ENCODE results near the gene MAP3K14. TPM values are rescaled to one million over a fixed set of nuclear protein-coding genes. Genes with fewer than 3 reads are reported as not detected.

The MAP3K14 gene
- total RNA-seq, 1 donor from 2014 or later: 9.8 TPM

DNA sequence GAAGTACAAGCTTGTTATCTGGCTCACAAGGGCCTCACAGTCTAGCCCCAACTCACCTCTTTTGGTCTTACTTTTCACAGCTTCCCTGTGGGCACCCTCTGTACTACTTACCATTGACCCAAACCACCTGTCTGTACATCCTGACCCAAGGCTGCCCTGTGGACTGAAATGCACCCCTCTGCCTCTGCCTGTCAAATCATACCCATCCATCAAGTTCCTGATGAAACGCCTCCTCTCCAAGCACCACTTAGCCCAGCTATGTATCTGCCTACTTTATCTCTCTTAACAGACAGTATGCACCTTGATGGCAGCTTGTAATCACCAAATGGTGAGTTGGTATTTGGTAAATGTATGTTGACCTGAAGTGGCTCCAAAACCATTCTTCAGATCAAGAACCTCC, 7.5 kb upstream of the MAP3K14 start:
- no peaks in the 10 kb centered on the region for H3K36me3 Mint-ChIP-seq
- DNase-seq (ENCODE audit: low spot score in 2 of 2, unreplicated experiment in 2 of 2): no peak
- TF ChIP-seq, protein P1, sequence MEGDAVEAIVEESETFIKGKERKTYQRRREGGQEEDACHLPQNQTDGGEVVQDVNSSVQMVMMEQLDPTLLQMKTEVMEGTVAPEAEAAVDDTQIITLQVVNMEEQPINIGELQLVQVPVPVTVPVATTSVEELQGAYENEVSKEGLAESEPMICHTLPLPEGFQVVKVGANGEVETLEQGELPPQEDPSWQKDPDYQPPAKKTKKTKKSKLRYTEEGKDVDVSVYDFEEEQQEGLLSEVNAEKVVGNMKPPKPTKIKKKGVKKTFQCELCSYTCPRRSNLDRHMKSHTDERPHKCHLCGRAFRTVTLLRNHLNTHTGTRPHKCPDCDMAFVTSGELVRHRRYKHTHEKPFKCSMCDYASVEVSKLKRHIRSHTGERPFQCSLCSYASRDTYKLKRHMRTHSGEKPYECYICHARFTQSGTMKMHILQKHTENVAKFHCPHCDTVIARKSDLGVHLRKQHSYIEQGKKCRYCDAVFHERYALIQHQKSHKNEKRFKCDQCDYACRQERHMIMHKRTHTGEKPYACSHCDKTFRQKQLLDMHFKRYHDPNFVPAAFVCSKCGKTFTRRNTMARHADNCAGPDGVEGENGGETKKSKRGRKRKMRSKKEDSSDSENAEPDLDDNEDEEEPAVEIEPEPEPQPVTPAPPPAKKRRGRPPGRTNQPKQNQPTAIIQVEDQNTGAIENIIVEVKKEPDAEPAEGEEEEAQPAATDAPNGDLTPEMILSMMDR (IDR thresholded peaks at IDR 0.05; ENCODE audit: unreplicated experiment): no peak
- H3K4me1 Mint-ChIP-seq: peaks cover 19% of the 10 kb centered on the region
- H3K27ac Mint-ChIP-seq: no peak overlapping the region
- no peak overlapping the region for H3K4me3 Mint-ChIP-seq
- H3K27me3 Mint-ChIP-seq (ENCODE audit: low read depth): no peaks in the 10 kb centered on the region
- no peaks in the 10 kb centered on the region for H3K9me3 Mint-ChIP-seq

DNA sequence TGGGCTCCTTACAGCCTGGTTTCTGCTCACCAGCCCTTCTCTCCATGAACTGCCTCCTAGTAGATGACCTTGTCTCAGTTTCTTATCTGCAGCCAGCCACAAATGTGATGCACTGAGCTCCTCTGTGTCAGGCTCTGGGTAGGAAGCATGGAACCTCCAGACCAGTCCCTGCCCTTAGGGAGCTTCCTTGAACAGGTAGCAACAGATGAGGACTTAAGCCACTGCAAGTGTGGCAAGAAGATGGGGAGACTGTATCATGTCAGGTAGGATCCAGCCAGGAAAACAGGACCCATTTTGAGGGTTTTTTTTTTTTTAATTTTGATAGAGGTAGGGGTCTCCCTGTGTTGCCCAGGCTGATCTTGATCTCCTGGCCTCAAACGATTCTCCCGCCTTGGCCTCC, 5.3 kb upstream of the MAP3K14 start:
- Mint-ChIP-seq H3K9me3 (no peaks in the 10 kb centered on the region), H3K36me3 (no peaks in the 10 kb centered on the region), H3K27ac (no peak overlapping the region), H3K27me3 (ENCODE audit: low read depth) (no peaks in the 10 kb centered on the region), H3K4me3 (no peak overlapping the region), H3K4me1 (peaks cover 28% of the 10 kb centered on the region)
- no peak for DNase-seq (ENCODE audit: low spot score in 2 of 2, unreplicated experiment in 2 of 2)
- TF ChIP-seq, protein P1 (IDR thresholded peaks at IDR 0.05; ENCODE audit: unreplicated experiment): no peak

DNA sequence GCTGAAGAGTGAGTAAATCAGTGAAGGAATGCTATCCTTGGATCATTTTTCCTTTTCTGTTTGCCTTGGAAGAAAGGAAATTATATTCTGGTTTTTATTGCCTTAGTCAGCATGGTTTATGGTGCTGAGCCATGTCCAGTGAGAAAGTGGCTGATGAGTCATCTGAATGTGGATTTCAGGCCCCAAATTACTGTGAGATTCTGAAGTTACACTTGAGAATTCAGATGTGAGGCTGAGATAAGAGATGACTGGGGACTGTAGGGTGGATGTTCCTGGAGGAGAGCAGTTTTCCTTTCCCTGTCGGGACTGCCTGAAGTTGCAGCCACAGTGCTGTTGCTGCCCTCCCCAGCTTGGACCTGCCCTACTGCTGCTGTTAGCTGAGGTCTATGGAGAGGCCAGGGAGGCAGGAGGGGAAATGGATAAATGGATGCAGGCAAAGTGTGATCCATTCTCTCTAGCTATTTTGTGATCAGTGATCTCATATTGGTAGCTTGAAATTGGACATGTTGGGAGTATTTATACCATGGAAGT, 4.2 kb upstream of the MAP3K14 start:
- no peak for DNase-seq (ENCODE audit: low spot score in 2 of 2, unreplicated experiment in 2 of 2)
- peaks cover 32% of the 10 kb centered on the region for H3K4me1 Mint-ChIP-seq
- peak overlapping the region; percentile 90 for H3K27ac Mint-ChIP-seq
- no peaks in the 10 kb centered on the region for H3K9me3 Mint-ChIP-seq
- H3K27me3 Mint-ChIP-seq (ENCODE audit: low read depth): no peaks in the 10 kb centered on the region
- TF ChIP-seq, protein P1 (IDR thresholded peaks at IDR 0.05; ENCODE audit: unreplicated experiment): no peak
- no peak overlapping the region for H3K4me3 Mint-ChIP-seq
- no peaks in the 10 kb centered on the region for H3K36me3 Mint-ChIP-seq

DNA sequence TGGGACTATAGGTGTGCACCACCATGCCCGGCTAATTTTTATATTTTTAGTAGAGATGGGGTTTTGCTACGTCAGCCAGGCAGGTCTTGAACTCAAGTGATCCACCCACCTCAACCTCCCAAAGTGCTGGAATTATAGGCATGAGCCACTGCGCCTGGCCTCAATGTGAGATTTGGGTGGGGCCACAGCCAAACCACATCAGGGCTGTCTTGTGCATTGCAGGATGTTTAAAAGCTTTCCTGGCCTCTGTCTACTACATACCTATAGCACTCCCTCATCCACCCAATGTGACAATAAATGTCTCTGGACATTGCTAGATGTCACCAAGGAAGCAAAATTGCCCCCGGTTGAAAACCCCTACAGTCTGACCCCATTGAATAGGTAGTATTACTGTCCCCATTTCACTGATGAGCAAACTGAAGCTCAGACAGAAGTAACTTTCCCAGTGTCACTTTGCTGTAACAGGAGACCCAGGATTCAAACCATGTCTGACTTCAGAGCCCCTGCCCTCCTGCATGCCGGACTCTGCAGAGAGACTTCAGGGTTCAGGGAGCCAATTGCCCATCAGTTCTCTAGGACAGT, 3.6 kb upstream of the MAP3K14 start:
- Mint-ChIP-seq H3K27ac (peak overlapping the region; percentile 90), H3K27me3 (ENCODE audit: low read depth) (no peaks in the 10 kb centered on the region), H3K4me1 (peaks cover 37% of the 10 kb centered on the region), H3K9me3 (no peaks in the 10 kb centered on the region), H3K4me3 (no peak overlapping the region), H3K36me3 (no peaks in the 10 kb centered on the region)
- TF ChIP-seq, protein P1 (IDR thresholded peaks at IDR 0.05; ENCODE audit: unreplicated experiment): no peak
- DNase-seq (ENCODE audit: low spot score in 2 of 2, unreplicated experiment in 2 of 2): no peak

DNA sequence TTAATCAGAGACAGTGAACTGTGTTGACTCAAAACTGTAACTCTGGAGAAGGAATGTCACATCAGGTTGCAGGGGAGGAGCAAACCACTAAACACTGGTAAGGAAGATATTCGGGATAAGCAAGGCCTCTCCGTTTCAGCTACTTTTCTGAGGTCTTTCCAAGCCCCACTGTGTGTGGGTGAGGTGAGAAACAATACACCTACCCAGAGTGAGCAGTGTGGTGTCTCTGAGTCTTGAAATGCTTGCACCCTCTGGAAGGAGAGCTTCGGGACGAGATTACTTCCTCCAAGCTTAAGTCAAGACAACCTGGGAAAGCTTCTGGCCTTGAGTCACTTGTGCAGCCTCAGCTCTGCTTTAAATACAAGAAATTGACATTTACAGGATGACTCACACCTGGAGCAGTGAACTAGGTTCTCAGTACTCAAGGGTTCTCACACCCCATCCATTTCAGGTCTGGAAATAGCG, 2.5 kb upstream of the MAP3K14 start:
- no peaks in the 10 kb centered on the region for H3K36me3 Mint-ChIP-seq
- TF ChIP-seq, protein P1 (IDR thresholded peaks at IDR 0.05; ENCODE audit: unreplicated experiment): no peak
- no peak overlapping the region for H3K4me3 Mint-ChIP-seq
- no peaks in the 10 kb centered on the region for H3K9me3 Mint-ChIP-seq
- peaks cover 49% of the 10 kb centered on the region for H3K4me1 Mint-ChIP-seq
- H3K27me3 Mint-ChIP-seq (ENCODE audit: low read depth): no peaks in the 10 kb centered on the region
- no peak for DNase-seq (ENCODE audit: low spot score in 2 of 2, unreplicated experiment in 2 of 2)
- H3K27ac Mint-ChIP-seq: peak overlapping the region; percentile 43
